H9 (cell line): Measurements from ENCODE around the gene BIN1. TPM values are rescaled to one million over a fixed set of nuclear protein-coding genes. Genes with fewer than 3 reads are reported as not detected.

Experiments used
- DNase-seq: peaks from one replicate; pipeline ENCODE4 v3.0.0-alpha.2; 2017
- H2AFZ ChIP-seq: one replicate; pipeline ENCODE4 v1.6.1; 2013; ENCODE audit warnings: mild to moderate bottlenecking, low read length, control low read depth, moderate library complexity
- H2AK5ac ChIP-seq: 2 replicates; pipeline ENCODE4 v1.6.1; 2013; ENCODE audit warnings: low read length, control low read depth, mixed read lengths; ENCODE audit not compliant: insufficient read length
- H2BK120ac ChIP-seq: one replicate; pipeline ENCODE4 v1.6.1; 2013; ENCODE audit warnings: low read depth, mild to moderate bottlenecking, low read length, control low read depth, inconsistent platforms; ENCODE audit not compliant: poor library complexity, severe bottlenecking
- H2BK12ac ChIP-seq: 2 replicates; pipeline ENCODE4 v1.6.1; 2013; ENCODE audit warnings: low read length, control low read depth, mixed read lengths, low read depth; ENCODE audit not compliant: insufficient read length
- H2BK15ac ChIP-seq: 2 replicates; pipeline ENCODE4 v1.6.1; 2013; ENCODE audit warnings: low read depth, low read length, control low read depth
- H2BK20ac ChIP-seq: one replicate; pipeline ENCODE4 v1.6.1; 2013; ENCODE audit warnings: low read depth, mild to moderate bottlenecking, low read length, control low read depth, inconsistent platforms; ENCODE audit not compliant: poor library complexity, severe bottlenecking
- H2BK5ac ChIP-seq: 2 replicates; pipeline ENCODE4 v1.6.1; 2013; ENCODE audit warnings: low read length, control low read depth, mixed read lengths; ENCODE audit not compliant: insufficient read length
- H3K14ac ChIP-seq: 2 replicates; pipeline ENCODE4 v1.6.1; 2013; ENCODE audit warnings: low read length, control low read depth; ENCODE audit not compliant: insufficient read depth
- H3K18ac ChIP-seq: 2 replicates; pipeline ENCODE4 v1.6.1; 2013; ENCODE audit warnings: low read depth, mild to moderate bottlenecking, mixed read lengths, low read length, control low read depth; ENCODE audit not compliant: insufficient read length
- H3K23ac ChIP-seq: 2 replicates; pipeline ENCODE4 v1.6.1; 2013; ENCODE audit warnings: low read length, control low read depth, mixed read lengths, low read depth; ENCODE audit not compliant: insufficient read length
- H3K23me2 ChIP-seq: 2 replicates; pipeline ENCODE4 v1.6.1; 2013; ENCODE audit warnings: low read depth, mild to moderate bottlenecking, mixed read lengths, low read length, control low read depth; ENCODE audit not compliant: insufficient read length, poor library complexity, severe bottlenecking
- H3K27ac ChIP-seq: 2 replicates; pipeline ENCODE4 v1.5.1; 2013; ENCODE audit warnings: low read length, control low read depth, mixed read lengths, low read depth; ENCODE audit not compliant: insufficient read length
- H3K27me3 ChIP-seq: 2 replicates; pipeline ENCODE4 v1.6.1; 2013; ENCODE audit warnings: low read length, control low read depth, inconsistent platforms; ENCODE audit not compliant: insufficient read depth
- H3K4ac ChIP-seq: 2 replicates; pipeline ENCODE4 v1.6.1; 2013; ENCODE audit warnings: low read depth, mild to moderate bottlenecking, control low read depth, inconsistent platforms, low read length, moderate library complexity
- H3K4me1 ChIP-seq: 2 replicates; pipeline ENCODE4 v1.6.1; 2013; ENCODE audit warnings: low read length, control low read depth, inconsistent platforms; ENCODE audit not compliant: insufficient read depth
- H3K4me2 ChIP-seq: 2 replicates; pipeline ENCODE4 v1.6.1; 2013; ENCODE audit warnings: low read length, control low read depth, mixed read lengths; ENCODE audit not compliant: insufficient read length, insufficient read depth
- H3K56ac ChIP-seq: 2 replicates; pipeline ENCODE4 v1.6.1; 2013; ENCODE audit warnings: low read depth, mild to moderate bottlenecking, mixed read lengths, low read length, control low read depth; ENCODE audit not compliant: insufficient read length
- H3K79me1 ChIP-seq: 2 replicates; pipeline ENCODE4 v1.6.1; 2013; ENCODE audit warnings: low read depth, mild to moderate bottlenecking, moderate library complexity, low read length, control low read depth, inconsistent platforms; ENCODE audit not compliant: insufficient read depth, poor library complexity, severe bottlenecking
- H3K79me2 ChIP-seq: 2 replicates; pipeline ENCODE4 v1.6.1; 2013; ENCODE audit warnings: low read length, control low read depth, inconsistent platforms; ENCODE audit not compliant: insufficient read depth
- H3K9ac ChIP-seq: 2 replicates; pipeline ENCODE4 v1.6.1; 2013; ENCODE audit warnings: low read length, control low read depth, mixed read lengths; ENCODE audit not compliant: insufficient read length; ENCODE audit errors: extremely low read depth
- H3K9me3 ChIP-seq: one replicate; pipeline ENCODE4 v1.6.1; 2013; ENCODE audit warnings: low read depth, low read length, inconsistent platforms; ENCODE audit not compliant: control insufficient read depth
- H3T11ph ChIP-seq: one replicate; pipeline ENCODE4 v1.6.1; 2013; ENCODE audit warnings: mild to moderate bottlenecking, low read length, control low read depth, inconsistent platforms
- H4K20me1 ChIP-seq: one replicate; pipeline ENCODE4 v1.6.1; 2013; ENCODE audit not compliant: control insufficient read depth, insufficient read length, insufficient read depth
- H4K5ac ChIP-seq: 2 replicates; pipeline ENCODE4 v1.6.1; 2013; ENCODE audit warnings: low read depth, mild to moderate bottlenecking, mixed read lengths, low read length, control low read depth; ENCODE audit not compliant: insufficient read length
- H4K8ac ChIP-seq: replicated peaks from 2 replicates; pipeline ENCODE4 v1.6.1; 2013; ENCODE audit warnings: low read length, control low read depth, mixed read lengths, low read depth; ENCODE audit not compliant: insufficient read length
- H4K91ac ChIP-seq: 2 replicates; pipeline ENCODE4 v1.6.1; 2013; ENCODE audit warnings: low read depth, mild to moderate bottlenecking, moderate library complexity, mixed read lengths, low read length, control low read depth; ENCODE audit not compliant: insufficient read length
- H3K27ac Mint-ChIP-seq, 3 experiments: 2 replicates in 2 of 3; 3 replicates in 1 of 3; pipeline ENCODE4 v1.8.0; 2020 to 2021; ENCODE audit warnings: mixed read lengths in 3 of 3, mild to moderate bottlenecking in 1 of 3, moderate library complexity in 1 of 3
- H3K27me3 Mint-ChIP-seq: 2 replicates; pipeline ENCODE4 v1.8.0; 2021; ENCODE audit warnings: low read depth, mild to moderate bottlenecking, moderate library complexity, mixed read lengths
- H3K36me3 Mint-ChIP-seq, 3 experiments: 2 replicates in 2 of 3; 3 replicates in 1 of 3; pipeline ENCODE4 v1.8.0; 2020 to 2021; ENCODE audit warnings: low read depth in 3 of 3, mixed read lengths in 3 of 3; ENCODE audit not compliant: insufficient read depth in 1 of 3
- H3K4me1 Mint-ChIP-seq, 2 experiments: 2 replicates each; pipeline ENCODE4 v1.8.0; 2020; ENCODE audit warnings: mixed read lengths in 2 of 2
- H3K4me3 Mint-ChIP-seq, 2 experiments: 2 replicates in 1 of 2; 3 replicates in 1 of 2; pipeline ENCODE4 v1.8.0; 2020 to 2021; ENCODE audit warnings: mild to moderate bottlenecking in 2 of 2, mixed read lengths in 2 of 2, moderate library complexity in 1 of 2
- H3K9me3 Mint-ChIP-seq, 2 experiments: 2 replicates in 1 of 2; 3 replicates in 1 of 2; pipeline ENCODE4 v1.8.0; 2020; ENCODE audit warnings: mild to moderate bottlenecking in 2 of 2, mixed read lengths in 2 of 2, moderate library complexity in 1 of 2
- WGBS: extraction: QIAGEN DNeasy Blood & Tissue Kit; methylation state at CpG from one replicate; pipeline ENCODE4 v1.1.7; 2013; ENCODE audit warnings: missing lambda C conversion rate, low lambda C conversion rate, mixed read lengths; ENCODE audit not compliant: insufficient read length; ENCODE audit errors: extremely low coverage; 5-methylcytosine and 5-hydroxymethylcytosine counted together
- total RNA-seq: library from RNA; stranded (reverse); gene quantifications from 2 replicates; pipeline ENCODE4 v1.2.1, GENCODE V29; 2021
- TF ChIP-seq, protein P1 (sequence below): fragments of 200-600 bp; sonication (generic); conservative IDR thresholded peaks from 3 replicates; pipeline ENCODE4 v1.8.0; 2021; ENCODE audit warnings: antibody characterized with exemption, mild to moderate bottlenecking

BIN1 gene
- total RNA-seq, 1 experiment from 2014 or later: 32.0 TPM

DNA sequence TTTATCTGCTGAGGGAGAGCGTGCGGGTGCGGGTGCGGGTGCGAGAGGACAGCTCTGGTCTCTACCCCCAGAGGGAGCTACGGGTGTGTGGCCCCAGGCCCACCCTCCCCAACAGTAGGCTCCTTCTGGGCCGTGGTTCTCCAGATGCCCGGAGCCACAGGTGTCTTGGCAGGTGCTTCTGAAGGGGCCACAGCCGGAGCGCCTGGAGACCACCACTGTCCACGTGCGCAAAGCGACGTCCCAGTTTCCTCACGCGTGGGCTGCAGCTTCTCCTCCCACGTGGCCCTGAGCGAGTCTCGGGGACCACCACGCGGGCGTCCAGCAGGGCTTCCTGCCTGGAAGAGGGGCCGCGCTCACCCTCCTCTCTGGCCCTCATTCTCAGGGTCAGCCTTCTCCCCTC is 90.6 kb downstream of the BIN1 start:
- H3K9me3 ChIP-seq: no peaks in the 10 kb centered on the region
- peaks cover 19 to 20% of the 10 kb centered on the region in 2 experiments for H3K4me1 Mint-ChIP-seq
- H4K8ac ChIP-seq: no peak overlapping the region
- H3K27ac ChIP-seq: no peak overlapping the region
- H2BK20ac ChIP-seq: no peak overlapping the region
- no peak overlapping the region for H2AK5ac ChIP-seq
- H3K14ac ChIP-seq: no peak overlapping the region; the same call in 1 of the 2 replicates
- H3K36me3 Mint-ChIP-seq: no peaks in the 10 kb centered on the region
- no peaks in the 10 kb centered on the region for H3K9me3 Mint-ChIP-seq
- no peaks in the 10 kb centered on the region for H3K23me2 ChIP-seq
- H4K20me1 ChIP-seq: no peaks in the 10 kb centered on the region
- no peak overlapping the region for H2AFZ ChIP-seq
- H3K4me2 ChIP-seq: no peak overlapping the region
- H3K4me3 Mint-ChIP-seq: no peak overlapping the region
- WGBS: no CpG with 5 or more reads among the region's 24 CpGs
- H3K79me1 ChIP-seq: no peaks in the 10 kb centered on the region
- no peak overlapping the region for H2BK120ac ChIP-seq
- DNase-seq: no peak
- no peaks in the 10 kb centered on the region for H3K79me2 ChIP-seq
- no peak overlapping the region for H3K23ac ChIP-seq
- no peaks in the 10 kb centered on the region for H3K27me3 ChIP-seq
- H4K91ac ChIP-seq: no peak overlapping the region
- H3K56ac ChIP-seq: no peak overlapping the region
- H3K27me3 Mint-ChIP-seq: peaks cover 9% of the 10 kb centered on the region
- no peak overlapping the region for H4K5ac ChIP-seq
- H3K4me1 ChIP-seq: no peaks in the 10 kb centered on the region
- no peak overlapping the region for H3K27ac Mint-ChIP-seq
- H3K18ac ChIP-seq: no peak overlapping the region
- TF ChIP-seq, protein P1, sequence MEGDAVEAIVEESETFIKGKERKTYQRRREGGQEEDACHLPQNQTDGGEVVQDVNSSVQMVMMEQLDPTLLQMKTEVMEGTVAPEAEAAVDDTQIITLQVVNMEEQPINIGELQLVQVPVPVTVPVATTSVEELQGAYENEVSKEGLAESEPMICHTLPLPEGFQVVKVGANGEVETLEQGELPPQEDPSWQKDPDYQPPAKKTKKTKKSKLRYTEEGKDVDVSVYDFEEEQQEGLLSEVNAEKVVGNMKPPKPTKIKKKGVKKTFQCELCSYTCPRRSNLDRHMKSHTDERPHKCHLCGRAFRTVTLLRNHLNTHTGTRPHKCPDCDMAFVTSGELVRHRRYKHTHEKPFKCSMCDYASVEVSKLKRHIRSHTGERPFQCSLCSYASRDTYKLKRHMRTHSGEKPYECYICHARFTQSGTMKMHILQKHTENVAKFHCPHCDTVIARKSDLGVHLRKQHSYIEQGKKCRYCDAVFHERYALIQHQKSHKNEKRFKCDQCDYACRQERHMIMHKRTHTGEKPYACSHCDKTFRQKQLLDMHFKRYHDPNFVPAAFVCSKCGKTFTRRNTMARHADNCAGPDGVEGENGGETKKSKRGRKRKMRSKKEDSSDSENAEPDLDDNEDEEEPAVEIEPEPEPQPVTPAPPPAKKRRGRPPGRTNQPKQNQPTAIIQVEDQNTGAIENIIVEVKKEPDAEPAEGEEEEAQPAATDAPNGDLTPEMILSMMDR: no peak
- H3K4ac ChIP-seq: no peak overlapping the region
- no peak overlapping the region for H3K9ac ChIP-seq
- no peak overlapping the region for H2BK5ac ChIP-seq
- no peak overlapping the region for H2BK12ac ChIP-seq
- no peak overlapping the region for H3T11ph ChIP-seq
- H2BK15ac ChIP-seq: no peak overlapping the region
